ENCODE data around the gene RPL36AL. TPM values are rescaled to one million over a fixed set of nuclear protein-coding genes. Genes with fewer than 3 reads are reported as not detected.

The RPL36AL gene
- total and polyA plus RNA-seq, 10 of the 15 experiments (the other 5 are each of a cell fraction or from before 2014, with no cell fraction given) = 222 to 1,379 (median 545) TPM

- intact Hi-C loops (cut with micrococcal nuclease; ENCODE audit: unreplicated experiment) (no loop called here), in situ Hi-C loops (cut with MboI) (no loop called here)
- Histone ChIP-seq H3K9ac (ENCODE audit: control insufficient read depth, insufficient read depth, low read length) (no peak overlapping the region), H3K27ac (ENCODE audit: control insufficient read depth, insufficient read depth) (no peak overlapping the region), H4K20me1 (ENCODE audit: control insufficient read depth, insufficient read depth) (no peaks in the 10 kb centered on the region), H3K9me3 (replicated peaks; ENCODE audit: control insufficient read depth, insufficient read depth, low read length) (no peaks in the 10 kb centered on the region; the same call in 2 of the 3 replicates), H3K4me1 (ENCODE audit: control insufficient read depth, insufficient read depth, low read length) (no peaks in the 10 kb centered on the region), H3K36me3 (ENCODE audit: control insufficient read depth in 2 of 2, insufficient read depth in 2 of 2, low read length in 1 of 2) (peaks cover 2 to 16% of the 10 kb centered on the region in 2 experiments; a peak in 2 of 4 replicates), H3K4me2 (ENCODE audit: control insufficient read depth, insufficient read depth) (no peak overlapping the region), H2AFZ (ENCODE audit: control insufficient read depth, low read depth, low read length) (no peak overlapping the region), H3K27me3 (replicated peaks in 1 of 2; ENCODE audit: control insufficient read depth in 2 of 2, insufficient read depth in 2 of 2, low read length in 1 of 2) (no peaks in the 10 kb centered on the region), H3K4me3 (no peak overlapping the region), H3K79me2 (ENCODE audit: control insufficient read depth, insufficient read depth, low read length) (no peaks in the 10 kb centered on the region)
- RAD21 ChIA-PET (ENCODE audit: unreplicated experiment) = no interaction called here
- ATAC-seq (no peak), FAIRE-seq (no peak), DNase-seq (ENCODE audit: low read depth, low spot score) (no peak)
- CTCF ChIA-PET = no interaction called here
- POLR2A ChIA-PET = no interaction called here
- TF ChIP-seq TCF7 (IDR thresholded peaks at IDR 0.05; ENCODE audit: borderline replicate concordance) (no peak), TCF12 (IDR thresholded peaks at IDR 0.05; ENCODE audit: low read depth, low read length) (no peak), MTA2 (IDR thresholded peaks at IDR 0.05; ENCODE audit: low read depth) (no peak), CUX1 (IDR thresholded peaks at IDR 0.05; ENCODE audit: insufficient replicate concordance, low read depth, low read length) (no peak), NRF1 (conservative IDR thresholded peaks at IDR 0.05; ENCODE audit: low read depth, low read length) (no peak), BACH1 (IDR thresholded peaks at IDR 0.05; ENCODE audit: borderline replicate concordance) (no peak), ZBED1 (IDR thresholded peaks at IDR 0.05; ENCODE audit: borderline replicate concordance) (no peak)
- SMC1A ChIA-PET (ENCODE audit: uncharacterized antibody, unreplicated experiment) = no interaction called here
- BruUV-seq (replicated peaks) = no TSS peak
- 98% methylated on average over 5 of the region's 5 CpGs for WGBS (ENCODE audit: insufficient coverage, insufficient replicate concordance, low lambda C conversion rate, missing lambda C conversion rate)
Observed at GRCh38 chr14:49574038-49574437, 46.4 kb downstream of the RPL36AL start.
